Measurements from ENCODE around the gene ATXN7L1.
A peak's percentile ranks its signal among the peaks of the same experiment; 100 is the strongest.
"Not testable (repeated sequence)": the region's sequence is repeated elsewhere in the genome, so short reads cannot be mapped to it uniquely, and the experiment has no call there.

Gene ATXN7L1

DNA sequence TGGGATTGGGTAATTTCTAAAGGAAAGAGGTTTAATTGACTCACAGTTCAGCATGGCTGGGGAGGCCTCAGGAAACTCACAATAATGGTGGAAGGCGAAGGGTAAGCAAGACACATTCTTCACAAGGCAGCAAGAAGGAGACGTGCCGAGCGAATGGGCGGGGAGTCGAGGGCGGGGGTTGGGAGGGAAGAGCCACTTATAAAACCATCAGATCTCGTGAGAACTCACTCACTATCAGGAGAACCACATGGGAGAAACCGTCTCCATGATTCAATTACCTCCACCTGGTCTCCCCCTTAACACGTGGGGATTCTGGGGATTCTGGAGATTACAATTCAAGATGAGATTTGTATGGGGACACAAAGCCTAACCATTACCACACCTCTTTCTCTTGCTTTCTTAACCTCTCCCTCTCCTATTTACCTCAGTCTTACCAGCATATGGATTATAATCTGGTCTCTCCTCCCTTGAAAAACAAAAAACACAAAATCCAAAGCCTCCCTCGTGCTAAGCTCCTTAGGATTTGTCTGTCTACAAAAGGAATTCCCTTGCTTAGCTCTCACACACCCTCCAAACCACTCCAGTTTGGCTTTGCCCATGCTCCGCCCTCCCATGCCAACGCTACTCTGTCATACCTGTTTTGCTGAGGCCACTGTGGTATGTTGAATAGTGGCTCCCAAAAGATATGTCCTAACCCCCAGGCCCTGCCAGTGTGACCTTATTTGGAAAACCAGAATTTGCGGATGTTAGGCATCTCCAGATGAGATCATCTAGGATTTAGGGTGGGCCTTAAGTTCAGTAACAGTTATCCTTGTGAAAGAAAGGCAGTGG lies 275.5 kb downstream of the ATXN7L1 start:
- no peak for DNase-seq

GRCh38 chr7:105599551-105599950 lies 276.8 kb downstream of the ATXN7L1 start:
- DNase-seq: no peak

DNA sequence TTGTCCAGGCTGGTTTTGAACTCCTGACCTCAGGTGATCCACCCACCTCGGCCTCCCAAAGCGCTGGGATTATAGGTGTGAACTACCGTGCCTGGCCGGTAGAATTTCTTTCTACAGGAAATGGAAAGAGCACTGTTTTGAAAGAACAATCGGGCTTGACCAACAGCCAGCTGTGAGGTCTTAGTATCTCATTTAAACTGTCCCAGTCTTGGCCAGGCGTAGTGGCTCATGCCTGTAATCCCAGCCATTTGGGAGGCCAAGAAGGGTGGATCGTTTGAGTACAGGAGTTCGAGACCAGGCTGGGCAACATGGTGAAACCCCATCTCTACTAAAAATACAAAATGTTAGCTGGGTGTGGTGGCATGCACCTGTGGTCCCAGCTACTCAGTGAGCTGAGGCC lies 277.3 kb downstream of the ATXN7L1 start:
- DNase-seq: not testable (repeated sequence)

- DNase-seq: no peak
Observed at GRCh38 chr7:105596866-105597265, 279.5 kb downstream of the ATXN7L1 start.

DNA sequence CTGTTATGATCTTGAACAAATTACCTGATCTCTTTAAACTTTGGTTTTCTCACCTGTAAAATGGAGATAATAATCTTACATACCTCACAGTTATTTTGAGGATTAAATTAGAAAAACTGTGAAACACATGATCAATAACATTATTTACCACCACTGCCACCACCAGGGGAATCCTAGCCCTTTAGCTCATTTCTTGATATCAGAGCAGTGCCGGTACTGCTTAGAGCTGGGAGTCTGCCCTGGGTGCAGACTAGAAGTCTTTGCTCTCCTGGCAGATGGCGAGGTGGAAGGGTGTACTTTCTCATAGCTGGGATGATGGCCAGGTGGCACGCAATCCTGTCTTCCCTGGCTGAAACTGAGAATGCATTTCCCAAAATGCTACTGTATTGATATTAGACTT lies 282.4 kb downstream of the ATXN7L1 start:
- DNase-seq: no peak

DNA sequence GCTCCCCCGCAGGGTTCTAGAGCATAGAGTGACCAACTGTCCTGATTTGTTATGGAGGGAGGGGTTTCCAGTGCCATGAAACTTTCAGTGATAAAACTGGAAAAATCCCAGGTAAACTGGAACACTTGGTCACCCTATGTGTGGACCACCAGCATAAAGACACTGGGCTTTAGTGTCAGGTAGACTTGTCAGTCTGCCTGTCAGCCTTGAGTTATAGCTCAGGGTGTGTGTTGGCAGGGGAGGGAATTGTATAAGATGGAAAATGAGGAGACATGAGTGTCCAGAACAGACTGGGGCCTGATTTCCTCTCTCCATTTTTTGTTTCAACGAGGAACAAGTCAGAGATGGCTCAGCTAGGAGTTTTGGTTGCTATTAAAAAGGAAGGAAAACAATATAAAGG lies 284.9 kb downstream of the ATXN7L1 start:
- no peak for DNase-seq

GRCh38 chr7:105590793-105591192 lies 285.6 kb downstream of the ATXN7L1 start:
- DNase-seq: no peak

GRCh38 chr7:105589356-105590077 lies 286.9 kb downstream of the ATXN7L1 start:
- peak; percentile 76 for DNase-seq

GRCh38 chr7:105587909-105588635 lies 288.3 kb downstream of the ATXN7L1 start:
- no peak for DNase-seq

GRCh38 chr7:105585850-105586500 lies 290.4 kb downstream of the ATXN7L1 start:
- DNase-seq: no peak

- DNase-seq: no peak
Observed at GRCh38 chr7:105584165-105584564, 292.2 kb downstream of the ATXN7L1 start.

DNA sequence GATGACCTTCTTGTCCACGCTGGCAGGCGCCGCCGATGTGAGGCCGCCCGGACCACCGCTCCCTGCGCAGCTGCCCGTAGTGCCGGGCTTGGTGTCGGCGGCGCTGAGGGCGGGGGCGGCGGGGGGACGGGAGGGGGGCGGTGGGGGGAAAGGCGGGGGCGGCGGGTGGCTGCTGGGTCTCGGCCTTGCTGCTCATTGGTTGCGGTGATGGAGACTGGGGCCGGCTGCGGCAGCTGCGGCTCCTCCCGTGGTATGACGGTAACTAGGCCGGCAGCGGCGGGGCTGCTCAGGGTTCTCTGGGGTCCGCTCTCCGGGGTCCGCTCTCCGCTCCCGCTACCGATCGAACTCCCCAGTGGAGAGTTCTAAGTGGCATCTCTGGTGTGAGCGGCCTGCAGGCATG lies 293.3 kb downstream of the ATXN7L1 start:
- no peak for DNase-seq

DNA sequence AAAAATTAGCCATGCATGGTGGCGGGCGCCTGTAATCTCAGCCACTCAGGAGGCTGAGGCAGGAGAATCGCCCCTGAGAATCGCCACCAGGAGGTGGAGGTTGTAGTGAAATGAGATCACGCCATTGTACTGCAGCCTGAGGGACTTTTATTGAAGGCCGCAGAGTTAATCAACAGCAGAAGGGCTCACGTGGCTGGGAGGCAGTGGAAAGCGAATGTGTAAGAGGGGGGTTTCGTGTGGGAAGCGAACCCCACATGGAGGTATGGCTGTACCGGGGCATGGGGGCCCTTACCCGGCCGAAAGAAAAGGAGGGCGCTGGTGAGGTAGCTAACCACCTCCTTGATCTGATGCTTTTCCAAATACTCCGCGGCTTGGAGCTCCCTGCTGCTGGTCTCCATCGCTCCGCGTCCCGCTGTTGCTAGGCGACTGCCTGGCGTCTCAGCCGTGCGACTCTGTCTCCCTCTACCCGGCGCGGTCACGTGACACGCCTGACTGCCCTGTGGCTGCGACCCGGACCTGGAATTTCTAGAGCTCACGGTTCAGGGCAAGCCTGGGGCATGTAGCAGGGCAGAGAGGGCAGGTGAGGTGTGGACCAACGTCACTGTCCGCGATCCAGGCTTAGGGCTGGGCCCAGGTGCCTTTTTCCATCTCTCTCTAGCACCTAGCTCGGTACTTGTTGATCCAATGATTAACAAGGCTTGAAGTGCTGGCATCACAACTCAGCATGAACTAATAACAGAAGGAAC lies 295.2 kb downstream of the ATXN7L1 start, which contains the start of gene EFCAB10:
Gene EFCAB10 (minus strand): TSS at position 428 of the 746 bp plus-strand sequence. CDS start 30 bp downstream, at position 398.
- DNase-seq: peak; percentile 66

DNA sequence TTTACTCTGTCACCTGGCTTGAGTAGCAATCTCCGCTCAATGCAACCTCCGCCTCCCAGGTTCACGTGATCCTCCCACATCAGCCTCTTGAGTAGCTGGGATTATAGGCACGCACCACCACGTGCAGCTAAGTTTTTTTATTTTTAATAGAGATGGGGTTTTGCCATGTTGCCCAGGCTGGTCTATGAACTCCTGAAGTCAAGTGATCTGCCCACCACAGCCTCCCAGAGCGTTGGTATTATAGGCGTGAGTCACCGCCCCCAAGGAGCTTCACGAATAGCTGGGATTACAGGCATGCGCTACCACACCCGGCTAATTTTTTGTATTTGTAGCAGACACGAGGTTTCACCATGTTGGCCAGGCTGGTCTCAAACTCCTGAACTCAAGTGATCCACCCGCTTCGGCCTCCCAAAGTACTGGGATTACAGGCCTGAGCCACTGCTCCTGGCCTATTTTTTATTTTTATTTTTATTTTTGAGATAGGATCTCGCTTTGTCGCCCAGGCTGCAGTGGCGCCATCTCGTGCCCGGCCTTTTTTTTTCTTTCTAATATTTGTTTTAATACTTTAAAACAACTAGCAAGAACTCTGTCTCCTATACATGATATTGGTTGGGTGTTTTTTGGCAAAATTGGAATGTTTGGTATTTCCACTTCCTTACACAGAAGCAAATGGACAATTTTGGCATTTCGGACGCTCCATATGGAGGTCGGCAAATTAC lies 296.2 kb downstream of the ATXN7L1 start:
- no peak for DNase-seq

GRCh38 chr7:105578496-105578895 lies 297.9 kb downstream of the ATXN7L1 start:
- no peak for DNase-seq

DNA sequence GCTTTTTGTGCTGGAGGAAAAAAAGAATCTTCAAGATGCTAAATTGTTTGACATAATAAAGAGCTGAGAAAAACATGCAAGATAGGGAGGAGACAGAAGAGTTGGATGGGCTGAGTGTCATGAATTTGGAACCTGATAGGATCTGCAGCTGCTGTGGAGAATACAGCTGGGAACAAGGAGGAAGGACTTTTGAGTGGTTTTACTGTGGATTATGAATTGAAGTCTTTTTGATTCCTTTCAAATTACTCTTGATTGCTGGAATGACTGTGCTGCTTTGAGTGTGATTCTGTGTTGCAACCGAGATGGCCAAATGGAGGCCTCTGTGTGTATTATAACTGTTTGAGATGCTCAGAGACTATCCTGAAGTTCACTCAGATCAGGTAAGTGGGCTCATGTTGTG lies 299.1 kb downstream of the ATXN7L1 start:
- no peak for DNase-seq

DNA sequence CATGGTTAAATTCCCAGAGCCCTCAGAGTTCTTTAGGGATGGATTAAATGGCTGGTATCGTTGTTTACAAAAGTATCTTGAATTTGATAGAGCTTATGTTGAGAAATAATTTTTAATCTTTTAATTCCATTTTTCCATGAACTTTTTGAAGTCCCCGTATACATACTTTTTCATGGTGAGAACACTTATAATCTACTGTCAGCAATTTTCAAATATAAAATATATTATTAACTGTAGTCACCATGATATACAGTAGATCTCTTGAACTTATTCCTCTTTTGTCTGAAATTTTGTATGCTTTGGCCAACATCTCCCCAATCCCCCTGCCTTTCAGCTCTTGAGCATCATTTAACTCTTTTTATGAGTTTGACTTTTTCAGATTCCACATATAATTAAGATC lies 304.5 kb downstream of the ATXN7L1 start:
- DNase-seq: no peak

GRCh38 chr7:105567821-105568220 lies 308.6 kb downstream of the ATXN7L1 start:
- no peak for DNase-seq

GRCh38 chr7:105567024-105567423 lies 309.4 kb downstream of the ATXN7L1 start:
- no peak for DNase-seq

DNA sequence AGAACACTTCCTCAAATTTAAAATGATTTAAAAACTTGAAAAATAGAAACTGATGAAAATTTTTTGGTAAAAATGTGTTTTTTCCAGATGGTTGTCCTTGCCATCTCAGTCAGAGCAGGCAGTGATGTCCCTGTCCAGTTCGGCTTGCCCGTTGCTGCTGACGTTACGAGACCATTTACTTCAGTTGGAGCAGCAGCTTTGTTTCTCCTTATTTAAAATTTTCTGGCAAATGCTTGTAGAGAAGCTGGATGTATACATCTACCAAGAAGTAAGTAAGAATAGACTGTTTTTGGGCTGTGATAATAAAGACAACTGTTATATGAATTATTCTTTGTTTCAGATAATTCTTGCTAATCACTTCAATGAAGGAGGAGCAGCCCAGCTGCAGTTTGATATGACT lies 311.2 kb downstream of the ATXN7L1 start:
- DNase-seq: no peak

DNA sequence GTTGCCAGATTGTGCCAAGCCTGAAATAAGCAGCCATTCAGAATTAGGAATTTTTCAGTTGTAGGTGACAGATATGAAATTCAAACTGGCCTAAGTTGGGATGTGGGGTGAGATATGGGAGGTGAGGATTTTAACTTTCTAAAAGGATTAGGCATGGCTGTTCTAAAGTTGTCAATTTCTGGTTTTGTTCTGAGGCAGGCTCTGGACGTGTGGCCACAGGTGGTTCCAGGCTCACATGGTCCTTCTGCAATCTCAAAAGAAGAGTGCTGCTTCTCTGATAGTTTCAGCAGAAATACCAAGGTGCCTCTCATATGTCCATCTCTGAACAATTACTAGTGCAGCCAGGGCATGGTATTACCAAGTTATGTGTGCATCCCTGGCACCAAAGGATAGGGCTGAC lies 316.5 kb downstream of the ATXN7L1 start:
- no peak for DNase-seq

All from activated CD4-positive, alpha-beta T cell treated with anti-CD3 and anti-CD28 coated beads, Interleukin-2, amount 50 U/mL, for 16 hours (primary cell).